ENCODE data around the gene RIIAD1. TPM values are rescaled to one million over a fixed set of nuclear protein-coding genes. Genes with fewer than 3 reads are reported as not detected.
A peak's percentile ranks its signal among the peaks of the same experiment; 100 is the strongest.

RIIAD1 gene
- polyA plus RNA-seq, 3 donors: not detected

DNA sequence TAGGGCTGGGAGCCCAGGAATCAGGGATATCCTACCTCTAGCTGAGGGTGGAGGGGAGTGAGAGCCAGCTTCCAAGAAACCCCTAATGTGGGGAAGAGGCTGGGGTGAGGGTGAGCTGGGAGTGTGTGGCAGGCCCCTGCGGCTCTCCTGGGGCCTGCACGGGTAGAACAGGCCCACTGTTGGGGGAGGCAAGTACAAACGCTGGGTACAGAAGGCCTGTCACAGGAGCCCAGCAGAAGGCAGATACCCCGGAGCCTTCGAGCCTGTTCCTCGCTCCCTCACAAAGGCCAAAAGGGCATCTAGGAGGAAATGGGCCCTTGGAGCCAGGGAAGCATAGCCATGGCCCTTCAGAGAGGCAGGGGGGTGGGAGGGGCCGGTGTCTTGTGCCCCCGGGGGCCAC is 18.4 kb upstream of the RIIAD1 start:
- Histone ChIP-seq H4K20me1 (ENCODE audit: insufficient read depth, low read length) (peaks cover 6% of the 10 kb centered on the region), H3K27ac (ENCODE audit: low read depth in 1 of 2, low read length in 2 of 2) (no peak overlapping the region), H3K4me3 (replicated peaks in 1 of 3; ENCODE audit: low read depth in 2 of 3, low read length in 3 of 3) (no peak overlapping the region), H2AFZ (ENCODE audit: insufficient read depth, low read depth, low read length, poor library complexity, severe bottlenecking) (no peak overlapping the region), H3K4me1 (ENCODE audit: control insufficient read depth in 1 of 2, insufficient read depth in 2 of 2, low read length in 2 of 2) (peaks cover 0 to 5% of the 10 kb centered on the region in 2 donors), H3K9me3 (replicated peaks in 1 of 2; ENCODE audit: control insufficient read depth in 1 of 2, insufficient read depth in 1 of 2, low read length in 2 of 2) (no peaks in the 10 kb centered on the region), H3K27me3 (ENCODE audit: control insufficient read depth in 2 of 2, insufficient read depth in 2 of 2, low read length in 2 of 2) (no peaks in the 10 kb centered on the region), H3K79me2 (ENCODE audit: insufficient read depth, low read length) (no peaks in the 10 kb centered on the region), H3K4me2 (replicated peaks; ENCODE audit: extremely low read depth, low read length, poor library complexity, severe bottlenecking) (no peak overlapping the region), H3K9ac (ENCODE audit: insufficient read depth, low read length, poor library complexity, severe bottlenecking) (peak overlapping the region; percentile 15), H3K36me3 (replicated peaks in 1 of 2; ENCODE audit: control insufficient read depth in 1 of 2, insufficient read depth in 2 of 2, low read length in 2 of 2) (peaks cover 41 to 43% of the 10 kb centered on the region in 2 donors)
- intact Hi-C loops (cut with micrococcal nuclease): no loop called here
- WGBS (ENCODE audit: insufficient coverage): 45% methylated on average over 7 of the region's 8 CpGs
- Mint-ChIP-seq H3K36me3 (peaks cover 31 to 34% of the 10 kb centered on the region in 2 donors), H3K9me3 (no peaks in the 10 kb centered on the region), H3K27ac (peak overlapping the region in 2 of 7 donors; percentile 20 to 54), H3K27me3 (ENCODE audit: low read depth in 3 of 3) (peaks cover 0 to 5% (median 1%) of the 10 kb centered on the region in 3 donors), H3K4me1 (peaks cover 15% of the 10 kb centered on the region), H3K4me3 (no peak overlapping the region)
- TF ChIP-seq, protein P1, sequence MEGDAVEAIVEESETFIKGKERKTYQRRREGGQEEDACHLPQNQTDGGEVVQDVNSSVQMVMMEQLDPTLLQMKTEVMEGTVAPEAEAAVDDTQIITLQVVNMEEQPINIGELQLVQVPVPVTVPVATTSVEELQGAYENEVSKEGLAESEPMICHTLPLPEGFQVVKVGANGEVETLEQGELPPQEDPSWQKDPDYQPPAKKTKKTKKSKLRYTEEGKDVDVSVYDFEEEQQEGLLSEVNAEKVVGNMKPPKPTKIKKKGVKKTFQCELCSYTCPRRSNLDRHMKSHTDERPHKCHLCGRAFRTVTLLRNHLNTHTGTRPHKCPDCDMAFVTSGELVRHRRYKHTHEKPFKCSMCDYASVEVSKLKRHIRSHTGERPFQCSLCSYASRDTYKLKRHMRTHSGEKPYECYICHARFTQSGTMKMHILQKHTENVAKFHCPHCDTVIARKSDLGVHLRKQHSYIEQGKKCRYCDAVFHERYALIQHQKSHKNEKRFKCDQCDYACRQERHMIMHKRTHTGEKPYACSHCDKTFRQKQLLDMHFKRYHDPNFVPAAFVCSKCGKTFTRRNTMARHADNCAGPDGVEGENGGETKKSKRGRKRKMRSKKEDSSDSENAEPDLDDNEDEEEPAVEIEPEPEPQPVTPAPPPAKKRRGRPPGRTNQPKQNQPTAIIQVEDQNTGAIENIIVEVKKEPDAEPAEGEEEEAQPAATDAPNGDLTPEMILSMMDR (IDR thresholded peaks at IDR 0.05): no peak
- no peak for DNase-seq

DNA sequence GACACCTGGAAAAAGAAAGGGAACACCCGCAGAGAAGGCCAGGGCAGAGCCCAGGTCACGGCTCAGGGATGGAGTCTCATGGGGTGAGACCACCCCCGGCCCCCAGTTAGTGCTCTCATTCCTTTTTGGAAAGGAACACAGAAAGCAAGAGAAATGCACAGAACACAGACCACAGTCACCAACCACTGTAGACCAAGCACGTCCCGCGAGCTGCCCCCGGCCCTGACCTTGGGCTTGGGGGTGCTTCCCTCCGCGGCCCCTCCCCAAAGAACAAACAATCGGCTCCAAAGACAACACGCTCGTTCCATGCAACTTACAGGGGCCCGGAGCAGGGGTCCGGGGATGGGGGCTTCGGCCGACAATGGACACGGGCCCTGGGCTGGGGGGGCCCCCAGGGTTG is 17.5 kb upstream of the RIIAD1 start:
- 55% methylated on average over 8 of the region's 17 CpGs for WGBS (ENCODE audit: insufficient coverage)

More for the DNA sequence above, 17.5 kb upstream of the RIIAD1 start:
- H3K36me3 Mint-ChIP-seq: peaks cover 23 to 26% of the 10 kb centered on the region in 2 donors
- no peaks in the 10 kb centered on the region for H3K9me3 Mint-ChIP-seq
- no peak overlapping the region for H3K4me3 Mint-ChIP-seq
- peaks cover 32 to 34% of the 10 kb centered on the region in 2 donors for H3K36me3 ChIP-seq (replicated peaks in 1 of 2; ENCODE audit: control insufficient read depth in 1 of 2, insufficient read depth in 2 of 2, low read length in 2 of 2)
- no peak overlapping the region for H3K4me2 ChIP-seq (replicated peaks; ENCODE audit: extremely low read depth, low read length, poor library complexity, severe bottlenecking)
- TF ChIP-seq, protein P1 (IDR thresholded peaks at IDR 0.05): no peak
- H3K4me1 Mint-ChIP-seq: peaks cover 15% of the 10 kb centered on the region
- H3K27me3 Mint-ChIP-seq (ENCODE audit: low read depth in 3 of 3): peaks cover 0 to 5% (median 1%) of the 10 kb centered on the region in 3 donors
- no peak overlapping the region for H3K27ac ChIP-seq (ENCODE audit: low read depth in 1 of 2, low read length in 2 of 2)
- H4K20me1 ChIP-seq (ENCODE audit: insufficient read depth, low read length): peaks cover 3% of the 10 kb centered on the region
- no peak overlapping the region for H3K4me3 ChIP-seq (replicated peaks in 1 of 3; ENCODE audit: low read depth in 2 of 3, low read length in 3 of 3)
- H3K27me3 ChIP-seq (ENCODE audit: control insufficient read depth in 2 of 2, insufficient read depth in 2 of 2, low read length in 2 of 2): no peaks in the 10 kb centered on the region
- no peaks in the 10 kb centered on the region for H3K79me2 ChIP-seq (ENCODE audit: insufficient read depth, low read length)
- H3K9ac ChIP-seq (ENCODE audit: insufficient read depth, low read length, poor library complexity, severe bottlenecking): no peak overlapping the region
- H2AFZ ChIP-seq (ENCODE audit: insufficient read depth, low read depth, low read length, poor library complexity, severe bottlenecking): no peak overlapping the region
- H3K9me3 ChIP-seq (replicated peaks in 1 of 2; ENCODE audit: control insufficient read depth in 1 of 2, insufficient read depth in 1 of 2, low read length in 2 of 2): no peaks in the 10 kb centered on the region
- peaks cover 0 to 5% of the 10 kb centered on the region in 2 donors for H3K4me1 ChIP-seq (ENCODE audit: control insufficient read depth in 1 of 2, insufficient read depth in 2 of 2, low read length in 2 of 2)
- intact Hi-C loops (cut with micrococcal nuclease): no loop called here
- DNase-seq: no peak
- peak overlapping the region in 1 of 7 donors; percentile 20 for H3K27ac Mint-ChIP-seq

Data from CD14-positive monocyte (primary cell).